RWPE1 (cell line): ENCODE data around the gene EIF4E2.

ENCODE experiments used
- CTCF ChIA-PET: fragments of 350-600 bp; sonication (Branson Sonifier 250); formaldehyde crosslinking; extraction: SDS; loops from one replicate; lab custom pipeline; 2021; lab: Yijun Ruan, JAX
- POLR2A ChIA-PET: fragments of 400-600 bp; formaldehyde crosslinking; extraction: SDS; loops from one replicate; lab custom pipeline; 2020; ENCODE audit warnings: antibody characterized with exemption; ENCODE audit not compliant: low non-redundant PET; lab: Yijun Ruan, JAX
- DNase-seq: peaks from one replicate; pipeline ENCODE4 v3.0.0; 2012; ENCODE audit warnings: low spot score
- H3K27ac ChIP-seq: fragments of 450-650 bp; 2 replicates; pipeline ENCODE4 v1.5.1; 2017
- TF ChIP-seq, protein P1 (sequence below): fragments of 450-650 bp; conservative IDR thresholded peaks from 2 replicates; pipeline ENCODE4 v1.5.1; 2017; ENCODE audit warnings: low read depth, mild to moderate bottlenecking

The EIF4E2 gene

DNA sequence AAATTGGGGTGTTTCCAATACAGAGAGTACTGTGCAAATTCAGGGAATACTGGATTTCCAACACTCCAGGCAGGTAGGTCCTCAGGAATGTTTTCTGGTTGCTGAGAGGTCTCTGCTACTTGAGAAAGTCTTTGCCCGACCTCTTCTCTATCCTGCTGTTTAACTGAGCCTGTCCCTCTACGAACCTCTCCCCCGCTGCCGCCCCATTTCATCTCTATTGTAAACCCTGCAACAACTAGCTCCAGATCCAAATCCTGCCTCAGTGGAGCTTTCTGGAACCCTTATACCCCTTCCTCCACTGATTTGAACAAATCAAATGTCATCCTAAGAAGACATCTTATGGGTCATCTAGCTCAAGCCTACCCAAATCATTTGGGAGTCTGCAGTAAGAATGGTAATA lies 1.3 kb downstream of the EIF4E2 start:
- no peak for DNase-seq
- H3K27ac ChIP-seq = no peak overlapping the region
- ChIA-PET CTCF (no interaction called here), POLR2A (no interaction called here)
- TF ChIP-seq, protein P1, sequence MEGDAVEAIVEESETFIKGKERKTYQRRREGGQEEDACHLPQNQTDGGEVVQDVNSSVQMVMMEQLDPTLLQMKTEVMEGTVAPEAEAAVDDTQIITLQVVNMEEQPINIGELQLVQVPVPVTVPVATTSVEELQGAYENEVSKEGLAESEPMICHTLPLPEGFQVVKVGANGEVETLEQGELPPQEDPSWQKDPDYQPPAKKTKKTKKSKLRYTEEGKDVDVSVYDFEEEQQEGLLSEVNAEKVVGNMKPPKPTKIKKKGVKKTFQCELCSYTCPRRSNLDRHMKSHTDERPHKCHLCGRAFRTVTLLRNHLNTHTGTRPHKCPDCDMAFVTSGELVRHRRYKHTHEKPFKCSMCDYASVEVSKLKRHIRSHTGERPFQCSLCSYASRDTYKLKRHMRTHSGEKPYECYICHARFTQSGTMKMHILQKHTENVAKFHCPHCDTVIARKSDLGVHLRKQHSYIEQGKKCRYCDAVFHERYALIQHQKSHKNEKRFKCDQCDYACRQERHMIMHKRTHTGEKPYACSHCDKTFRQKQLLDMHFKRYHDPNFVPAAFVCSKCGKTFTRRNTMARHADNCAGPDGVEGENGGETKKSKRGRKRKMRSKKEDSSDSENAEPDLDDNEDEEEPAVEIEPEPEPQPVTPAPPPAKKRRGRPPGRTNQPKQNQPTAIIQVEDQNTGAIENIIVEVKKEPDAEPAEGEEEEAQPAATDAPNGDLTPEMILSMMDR = no peak

DNA sequence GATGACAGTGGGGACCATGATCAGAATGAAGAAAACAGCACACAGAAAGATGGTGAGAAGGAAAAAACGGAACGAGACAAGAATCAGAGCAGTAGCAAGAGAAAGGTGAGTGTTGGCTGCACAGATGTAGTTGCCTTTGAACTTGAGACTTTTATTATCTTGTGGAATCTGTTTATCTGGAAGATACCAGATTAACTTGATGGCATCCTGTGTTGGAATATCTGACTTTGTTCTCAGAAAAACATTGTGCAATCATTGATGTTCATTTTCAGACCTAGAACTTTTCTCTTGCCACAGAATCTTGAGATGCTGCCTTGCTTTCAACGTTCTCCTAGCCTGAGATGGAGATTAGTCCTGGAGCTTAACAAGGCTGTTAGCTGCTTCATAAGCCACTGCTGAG lies 5.9 kb downstream of the EIF4E2 start:
- CTCF ChIA-PET = no interaction called here
- POLR2A ChIA-PET = no interaction called here
- no peak for DNase-seq
- TF ChIP-seq, protein P1 = no peak
- H3K27ac ChIP-seq = no peak overlapping the region

DNA sequence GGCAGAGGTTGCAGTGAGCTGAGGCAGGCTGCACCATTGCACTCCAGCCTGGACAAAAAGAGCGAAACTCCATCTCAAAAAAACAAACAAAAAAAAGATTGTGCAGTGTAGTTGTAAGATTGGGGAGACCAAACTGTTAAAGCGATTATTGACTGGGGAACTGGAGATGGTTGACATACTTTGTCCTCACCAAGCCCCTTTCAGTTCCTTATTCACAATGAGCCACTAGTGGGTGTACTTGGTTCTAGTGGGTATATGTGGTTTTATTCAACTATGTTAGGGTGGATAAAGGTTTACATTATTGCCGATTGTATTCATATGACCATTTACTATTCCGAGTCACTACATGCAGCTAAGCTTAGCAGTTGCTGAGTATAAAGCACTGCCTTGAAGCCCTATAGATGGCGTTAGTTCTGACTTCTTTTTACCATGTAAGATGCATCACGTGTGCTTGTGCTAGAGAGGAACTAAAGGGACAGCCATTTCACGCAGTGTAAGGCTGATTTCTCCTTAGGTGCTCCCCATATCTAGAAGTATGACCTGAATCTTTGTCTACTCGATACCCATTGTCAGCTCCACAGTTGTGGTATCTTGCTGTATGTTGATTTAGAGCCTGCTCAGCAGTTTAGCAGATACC lies 12.1 kb downstream of the EIF4E2 start:
- ChIA-PET POLR2A (no interaction called here), CTCF (interaction anchor here (0.7 kb wide), 1 partner anchor 12 kb away, joined by 3 read pairs; the partner anchor contains the start of genes EIF4E2 and TIGD1)
- H3K27ac ChIP-seq = peak overlapping the region; percentile 20; the same call in 1 of the 2 replicates
- DNase-seq = no peak
- TF ChIP-seq, protein P1 = no peak

DNA sequence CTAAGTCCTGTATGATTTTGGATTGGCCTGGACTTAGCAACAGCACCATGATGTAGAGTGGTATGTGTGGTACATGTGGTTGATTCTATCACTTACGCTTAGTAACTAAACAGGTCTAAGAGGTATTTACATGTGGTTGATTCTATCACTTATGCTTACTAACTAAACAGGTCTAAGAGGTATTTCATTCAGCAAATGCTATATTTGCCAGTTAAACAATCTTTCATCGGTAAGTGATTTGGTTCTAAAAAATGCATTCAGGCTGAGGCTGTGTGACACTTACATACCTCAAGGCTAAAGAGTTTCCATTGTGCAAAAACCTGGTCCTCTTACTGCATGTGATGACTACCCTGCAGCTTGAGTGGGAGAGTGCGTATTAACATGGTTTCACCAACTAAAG lies 13.1 kb downstream of the EIF4E2 start:
- CTCF ChIA-PET = no interaction called here
- TF ChIP-seq, protein P1 = no peak
- no peak for DNase-seq
- POLR2A ChIA-PET = no interaction called here
- H3K27ac ChIP-seq = no peak overlapping the region

DNA sequence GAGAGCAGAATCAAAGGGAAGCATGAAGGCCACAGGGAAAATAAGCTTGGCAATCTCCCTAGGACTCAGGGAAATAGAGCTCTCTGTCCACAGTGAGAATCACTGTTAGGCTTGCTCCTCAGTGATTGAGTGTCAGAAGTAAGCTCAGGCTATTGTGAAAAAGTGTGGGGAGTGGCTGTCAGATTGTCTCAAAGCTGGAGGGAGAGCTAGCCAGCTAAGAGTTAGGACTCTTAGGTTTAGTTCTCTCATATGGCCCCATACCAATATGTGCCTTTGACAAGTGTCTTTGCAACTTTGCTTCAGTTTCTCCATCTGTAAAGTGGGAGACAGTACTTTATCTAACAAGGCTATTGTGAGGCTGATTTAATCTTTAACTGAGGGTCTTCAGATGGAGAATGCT lies 17.2 kb downstream of the EIF4E2 start:
- ChIA-PET CTCF (no interaction called here), POLR2A (interaction anchor here (0.6 kb wide), 2 partner anchors 14 to 792 kb away, joined by 3 to 4 read pairs; no protein-coding TSS in a partner anchor)
- TF ChIP-seq, protein P1 = no peak
- DNase-seq = no peak
- H3K27ac ChIP-seq = peak overlapping the region; percentile 83

DNA sequence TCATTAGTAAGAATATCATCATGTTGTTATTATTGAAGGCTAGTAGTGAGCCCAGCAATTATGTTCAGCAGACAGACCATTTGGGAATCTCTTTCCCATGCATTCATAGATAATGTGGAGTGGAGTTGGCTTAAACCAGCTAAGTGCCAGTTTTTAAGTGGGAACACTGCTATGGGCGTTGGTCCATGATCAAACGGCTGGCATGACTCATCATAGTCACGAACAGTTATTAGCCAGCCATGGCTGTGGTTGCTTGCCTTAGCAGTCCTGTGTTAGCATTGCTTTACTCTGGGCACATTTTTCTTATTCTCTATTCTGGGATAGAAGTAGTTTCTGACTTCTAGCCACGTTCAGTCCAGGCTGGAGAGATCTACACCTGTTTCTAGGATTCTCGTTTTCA lies 17.7 kb downstream of the EIF4E2 start:
- TF ChIP-seq, protein P1 = no peak
- DNase-seq = peak; percentile 78
- H3K27ac ChIP-seq = peak overlapping the region; percentile 83
- POLR2A ChIA-PET = interaction anchor here (0.6 kb wide), 2 partner anchors 15 to 792 kb away, joined by 3 to 4 read pairs; no protein-coding TSS in a partner anchor
- CTCF ChIA-PET = no interaction called here
